Measurements from ENCODE around the gene MYBPC2.

DNA sequence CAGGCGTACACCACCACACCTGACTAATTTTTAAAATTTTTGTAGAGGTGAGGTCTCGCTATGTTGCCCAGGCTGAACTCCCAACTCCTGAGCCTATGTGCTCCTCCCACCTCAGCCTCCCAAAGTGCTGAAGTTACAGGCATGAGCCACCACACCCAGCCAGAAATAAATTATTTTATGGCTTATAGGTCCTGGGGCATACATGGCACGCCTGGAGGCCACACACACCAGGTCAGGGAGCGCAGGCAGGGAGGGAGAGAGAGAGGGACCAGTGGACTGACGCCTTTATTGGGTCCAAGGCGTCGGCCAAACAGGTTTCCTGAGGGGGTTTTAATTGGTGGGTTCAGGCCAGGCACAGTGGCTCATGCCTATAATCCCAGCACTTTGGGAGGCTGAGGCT, 7.1 kb upstream of the MYBPC2 start:
- TF ChIP-seq, protein P1, sequence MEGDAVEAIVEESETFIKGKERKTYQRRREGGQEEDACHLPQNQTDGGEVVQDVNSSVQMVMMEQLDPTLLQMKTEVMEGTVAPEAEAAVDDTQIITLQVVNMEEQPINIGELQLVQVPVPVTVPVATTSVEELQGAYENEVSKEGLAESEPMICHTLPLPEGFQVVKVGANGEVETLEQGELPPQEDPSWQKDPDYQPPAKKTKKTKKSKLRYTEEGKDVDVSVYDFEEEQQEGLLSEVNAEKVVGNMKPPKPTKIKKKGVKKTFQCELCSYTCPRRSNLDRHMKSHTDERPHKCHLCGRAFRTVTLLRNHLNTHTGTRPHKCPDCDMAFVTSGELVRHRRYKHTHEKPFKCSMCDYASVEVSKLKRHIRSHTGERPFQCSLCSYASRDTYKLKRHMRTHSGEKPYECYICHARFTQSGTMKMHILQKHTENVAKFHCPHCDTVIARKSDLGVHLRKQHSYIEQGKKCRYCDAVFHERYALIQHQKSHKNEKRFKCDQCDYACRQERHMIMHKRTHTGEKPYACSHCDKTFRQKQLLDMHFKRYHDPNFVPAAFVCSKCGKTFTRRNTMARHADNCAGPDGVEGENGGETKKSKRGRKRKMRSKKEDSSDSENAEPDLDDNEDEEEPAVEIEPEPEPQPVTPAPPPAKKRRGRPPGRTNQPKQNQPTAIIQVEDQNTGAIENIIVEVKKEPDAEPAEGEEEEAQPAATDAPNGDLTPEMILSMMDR (IDR thresholded peaks at IDR 0.05) = no peak
- TF ChIP-seq ZFX (IDR thresholded peaks at IDR 0.05; ENCODE audit: borderline replicate concordance) = no peak

Data from 22Rv1 (cell line).